ENCODE results near the gene CHCHD6.

CHCHD6 gene, protein sequence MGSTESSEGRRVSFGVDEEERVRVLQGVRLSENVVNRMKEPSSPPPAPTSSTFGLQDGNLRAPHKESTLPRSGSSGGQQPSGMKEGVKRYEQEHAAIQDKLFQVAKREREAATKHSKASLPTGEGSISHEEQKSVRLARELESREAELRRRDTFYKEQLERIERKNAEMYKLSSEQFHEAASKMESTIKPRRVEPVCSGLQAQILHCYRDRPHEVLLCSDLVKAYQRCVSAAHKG

DNA sequence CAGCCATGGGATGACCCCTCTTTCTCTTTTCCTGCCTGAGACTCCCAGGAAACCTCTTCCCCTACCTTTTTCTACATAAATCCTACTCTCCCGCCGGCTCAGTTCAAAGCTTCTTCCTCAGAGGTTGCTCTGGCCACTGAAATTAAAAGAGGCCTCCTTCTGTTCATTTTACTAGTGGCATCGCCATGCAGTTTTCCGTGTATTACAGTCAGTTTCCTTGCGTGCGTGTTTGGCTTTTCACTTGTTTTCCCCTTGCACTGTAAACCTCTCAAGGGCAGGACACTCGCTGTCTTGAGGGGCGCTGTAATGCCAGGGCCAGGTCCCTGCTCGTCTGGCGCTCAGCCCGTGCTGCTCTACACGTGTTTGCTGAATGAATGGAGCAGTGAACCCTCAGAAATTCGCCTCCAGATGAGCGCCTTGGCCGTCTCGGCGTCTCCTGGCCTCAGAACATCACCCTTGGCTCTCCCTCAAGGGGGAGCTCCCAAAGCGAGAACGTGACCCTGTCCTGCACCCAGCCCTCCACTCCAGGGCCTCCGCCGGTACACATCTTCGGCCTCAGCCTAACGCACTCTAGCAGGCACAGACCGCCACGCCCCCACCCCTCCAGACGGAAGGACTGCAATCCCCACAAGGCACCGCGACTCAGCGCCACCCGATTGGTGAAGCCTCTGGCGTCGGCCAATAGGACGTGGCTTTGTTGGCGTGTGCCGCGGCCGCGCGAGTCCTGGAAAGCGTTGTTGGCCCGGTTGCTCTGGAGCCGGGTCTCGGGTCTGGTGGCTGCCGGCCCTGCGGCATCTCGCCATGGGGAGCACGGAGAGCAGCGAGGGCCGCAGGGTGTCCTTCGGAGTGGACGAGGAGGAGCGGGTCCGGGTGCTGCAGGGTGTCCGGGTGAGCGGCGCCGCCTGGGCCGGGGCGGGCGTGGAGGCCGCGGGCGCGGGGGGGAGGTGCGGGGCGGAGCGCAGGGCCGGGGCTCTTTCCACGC lies at the start of gene CHCHD6:
Gene CHCHD6 (plus strand): TSS at position 729 of the 982 bp plus-strand sequence. CDS start 73 bp downstream, at position 802.
- TF ChIP-seq, protein P1, sequence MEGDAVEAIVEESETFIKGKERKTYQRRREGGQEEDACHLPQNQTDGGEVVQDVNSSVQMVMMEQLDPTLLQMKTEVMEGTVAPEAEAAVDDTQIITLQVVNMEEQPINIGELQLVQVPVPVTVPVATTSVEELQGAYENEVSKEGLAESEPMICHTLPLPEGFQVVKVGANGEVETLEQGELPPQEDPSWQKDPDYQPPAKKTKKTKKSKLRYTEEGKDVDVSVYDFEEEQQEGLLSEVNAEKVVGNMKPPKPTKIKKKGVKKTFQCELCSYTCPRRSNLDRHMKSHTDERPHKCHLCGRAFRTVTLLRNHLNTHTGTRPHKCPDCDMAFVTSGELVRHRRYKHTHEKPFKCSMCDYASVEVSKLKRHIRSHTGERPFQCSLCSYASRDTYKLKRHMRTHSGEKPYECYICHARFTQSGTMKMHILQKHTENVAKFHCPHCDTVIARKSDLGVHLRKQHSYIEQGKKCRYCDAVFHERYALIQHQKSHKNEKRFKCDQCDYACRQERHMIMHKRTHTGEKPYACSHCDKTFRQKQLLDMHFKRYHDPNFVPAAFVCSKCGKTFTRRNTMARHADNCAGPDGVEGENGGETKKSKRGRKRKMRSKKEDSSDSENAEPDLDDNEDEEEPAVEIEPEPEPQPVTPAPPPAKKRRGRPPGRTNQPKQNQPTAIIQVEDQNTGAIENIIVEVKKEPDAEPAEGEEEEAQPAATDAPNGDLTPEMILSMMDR (IDR thresholded peaks at IDR 0.05; ENCODE audit: borderline replicate concordance, insufficient read depth, low read depth, low read length), result peak; percentile 36; the same call in 1 of the 2 replicates

DNA sequence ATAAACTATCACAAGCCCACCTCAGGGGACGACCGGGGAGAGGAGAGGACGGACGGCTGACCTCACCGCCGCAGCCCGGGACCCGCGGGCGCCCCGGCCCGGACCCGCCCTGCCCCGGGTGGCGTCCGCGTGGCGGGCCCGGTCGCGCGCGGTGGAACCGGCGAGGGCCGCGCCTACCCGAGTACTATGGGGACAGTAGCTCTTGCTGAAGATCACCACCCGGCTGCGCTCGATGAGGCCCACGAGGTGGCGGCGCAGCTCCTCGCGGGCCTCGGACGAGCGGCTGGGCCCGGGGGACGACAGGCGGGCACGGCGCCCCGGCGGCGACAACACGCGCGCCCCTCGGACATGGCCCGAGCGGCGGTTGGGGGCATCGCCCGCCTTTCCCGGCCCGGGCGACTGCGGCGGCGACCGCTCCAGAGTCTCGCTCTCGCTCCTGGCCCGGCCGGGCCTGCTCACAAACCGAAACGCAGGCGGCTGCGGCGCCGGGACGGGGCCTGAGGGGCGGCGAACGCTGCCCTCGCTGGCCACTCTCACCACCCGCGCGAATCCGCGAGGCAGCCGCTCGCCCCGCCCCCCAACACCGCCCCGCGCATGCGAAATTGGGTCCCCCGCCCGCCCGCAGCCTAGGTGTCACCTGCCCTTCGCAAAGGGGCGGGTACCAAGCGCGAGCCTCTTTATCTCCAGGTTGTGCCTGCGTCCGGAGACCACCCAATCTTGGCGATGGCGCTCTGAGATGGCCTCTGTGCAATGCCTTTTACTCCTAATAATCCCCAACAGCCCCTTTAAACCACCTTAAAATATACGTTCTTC lies 49.3 kb upstream of the CHCHD6 start, which contains the start of gene TXNRD3:
Gene TXNRD3 (minus strand): TSS at position 554 of the 813 bp plus-strand sequence.
- peak within 1 kb of the TSS; percentile 17 for H3K4me3 ChIP-seq (ENCODE audit: low read depth, low read length)
- TF ChIP-seq, protein P1 (IDR thresholded peaks at IDR 0.05; ENCODE audit: borderline replicate concordance, insufficient read depth, low read depth, low read length), result no peak

More for the DNA sequence above, at the start of gene CHCHD6:
- peak within 1 kb of the TSS; percentile 72 for H3K4me3 ChIP-seq (ENCODE audit: low read depth, low read length)

DNA sequence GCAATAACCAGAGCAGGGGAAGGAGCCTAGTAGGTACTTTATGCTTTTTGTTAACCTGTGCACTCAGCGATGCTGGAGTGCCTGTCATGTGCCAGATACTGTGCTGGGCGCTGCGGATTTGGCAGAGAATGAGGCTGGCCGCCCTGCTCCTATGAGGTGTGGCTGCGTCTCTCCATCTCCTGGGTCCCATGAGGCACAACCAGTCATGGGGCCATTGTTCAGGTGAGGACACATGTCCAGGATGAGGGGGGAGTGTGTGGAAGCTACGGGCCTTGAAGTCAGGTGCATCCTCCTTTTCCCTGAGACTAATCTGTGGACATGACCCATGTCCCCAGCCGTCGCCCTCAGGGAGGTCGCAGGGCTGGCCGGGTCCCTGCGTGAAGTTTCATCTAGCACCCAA lies 48.2 kb upstream of the CHCHD6 start:
- H3K4me3 ChIP-seq (ENCODE audit: low read depth, low read length), result no peak overlapping the region
- TF ChIP-seq, protein P1 (IDR thresholded peaks at IDR 0.05; ENCODE audit: borderline replicate concordance, insufficient read depth, low read depth, low read length), result no peak

DNA sequence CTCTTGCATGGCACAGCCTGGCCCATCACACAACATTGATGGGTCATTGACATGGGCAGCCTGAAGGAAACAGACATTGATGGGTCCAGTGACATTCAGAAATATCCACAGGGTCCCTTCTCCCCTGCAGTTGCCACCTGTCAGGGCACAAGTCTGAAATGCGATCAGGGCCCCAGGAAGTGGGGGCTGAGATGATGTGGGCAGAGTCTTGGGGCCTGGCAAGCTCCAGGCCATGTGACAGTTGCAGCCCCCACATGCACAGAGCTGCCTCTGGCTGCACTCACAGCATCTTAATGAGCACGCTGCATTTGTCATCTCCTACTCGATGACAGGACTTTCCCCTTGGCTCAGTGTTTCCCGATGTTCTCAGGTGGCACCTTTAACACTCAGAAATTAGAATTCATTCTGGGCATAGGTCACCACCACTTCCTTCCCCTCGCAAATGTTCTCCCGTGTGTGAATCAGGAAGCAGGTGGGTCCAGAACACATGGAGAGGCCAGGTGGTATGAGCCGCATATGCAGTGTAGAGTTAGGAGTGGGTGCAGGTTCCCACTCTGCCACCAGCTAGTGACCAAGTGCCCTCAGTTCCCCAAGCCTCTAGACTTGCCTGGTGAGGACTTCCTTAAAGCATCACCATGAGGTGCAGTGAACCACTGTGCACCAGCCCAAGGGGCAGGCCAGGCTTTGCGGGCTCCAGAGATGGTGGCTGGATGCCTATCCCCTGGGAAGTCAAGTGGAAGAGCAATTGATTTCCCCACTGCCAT lies 47.5 kb upstream of the CHCHD6 start:
- TF ChIP-seq, protein P1 (IDR thresholded peaks at IDR 0.05; ENCODE audit: borderline replicate concordance, insufficient read depth, low read depth, low read length), result no peak
- H3K4me3 ChIP-seq (ENCODE audit: low read depth, low read length), result no peak overlapping the region

DNA sequence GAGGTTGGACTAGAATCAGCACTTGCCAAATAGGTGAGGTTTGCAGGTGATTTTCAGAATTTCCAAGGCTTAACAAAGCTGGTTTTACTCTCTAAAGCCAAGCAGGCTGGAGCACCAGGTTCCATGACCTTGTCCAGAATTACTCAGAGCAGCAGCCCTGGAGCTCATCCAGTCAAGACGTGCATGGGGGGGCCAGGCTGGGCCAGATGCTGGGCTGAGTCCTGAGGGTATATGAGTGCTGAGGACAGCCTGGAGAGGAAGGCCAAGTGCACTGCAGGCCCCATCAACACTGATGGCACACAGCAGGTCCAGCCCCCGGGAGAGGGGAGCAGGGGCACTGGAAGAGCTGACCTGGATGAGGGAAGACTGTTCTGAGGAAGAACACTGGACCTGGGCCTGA lies 46.1 kb upstream of the CHCHD6 start:
- H3K4me3 ChIP-seq (ENCODE audit: low read depth, low read length), result no peak overlapping the region
- TF ChIP-seq, protein P1 (IDR thresholded peaks at IDR 0.05; ENCODE audit: borderline replicate concordance, insufficient read depth, low read depth, low read length), result no peak

DNA sequence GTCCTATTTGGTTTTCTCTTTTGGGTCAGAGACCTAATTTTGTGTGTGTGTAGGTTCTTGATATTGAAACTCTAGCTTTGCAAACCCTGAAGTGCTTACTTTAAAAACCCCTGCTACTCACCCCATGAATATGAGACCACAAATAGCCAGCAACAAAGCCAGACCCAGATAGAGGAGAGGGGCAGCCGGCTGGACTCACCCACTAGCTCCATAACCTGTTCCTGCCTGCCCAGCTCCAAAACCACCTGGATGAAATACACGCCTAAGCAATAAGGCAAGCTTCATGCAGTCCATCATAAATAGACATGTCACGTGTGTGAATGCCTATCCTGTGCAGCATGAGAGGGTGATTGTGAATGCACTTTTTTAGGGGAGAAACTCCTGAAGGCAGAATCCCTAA lies 45.5 kb upstream of the CHCHD6 start:
- H3K4me3 ChIP-seq (ENCODE audit: low read depth, low read length), result no peak overlapping the region
- TF ChIP-seq, protein P1 (IDR thresholded peaks at IDR 0.05; ENCODE audit: borderline replicate concordance, insufficient read depth, low read depth, low read length), result no peak
